ENCODE data around the gene SIRT6.
A peak's percentile ranks its signal among the peaks of the same experiment; 100 is the strongest.

Gene SIRT6

DNA sequence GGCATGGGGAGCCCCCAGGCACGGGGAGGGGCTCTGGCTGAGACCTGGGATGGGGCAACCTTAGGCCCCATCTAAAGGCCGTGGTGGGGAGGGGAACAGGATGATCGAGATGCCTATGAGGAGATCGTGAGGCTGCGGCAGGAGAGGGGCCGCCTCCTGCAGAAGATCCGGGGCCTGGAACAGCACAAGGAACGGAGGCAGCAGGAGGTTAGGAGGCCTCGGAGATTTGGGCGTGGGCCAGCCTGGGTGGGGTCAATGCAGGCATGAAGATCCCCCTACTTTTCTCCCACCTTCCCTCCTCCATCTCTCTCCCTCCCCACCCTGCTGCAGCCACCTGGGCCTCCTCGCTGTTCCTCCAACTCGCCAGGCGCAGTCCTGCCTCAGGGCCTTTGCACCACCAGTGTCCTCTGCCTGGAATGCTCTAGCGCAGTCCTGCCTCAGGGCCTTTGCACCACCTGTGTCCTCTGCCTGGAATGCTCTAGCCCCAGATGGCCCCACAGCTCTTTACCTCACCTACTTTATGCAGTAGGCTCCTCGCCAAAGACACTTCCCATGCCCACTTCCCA is 27.9 kb upstream of the SIRT6 start:
- no peak overlapping the region for H3K4me3 ChIP-seq (ENCODE audit: low read length)
- no peak for DNase-seq (ENCODE audit: low read depth)
- no peak for TF ChIP-seq CTCF (conservative IDR thresholded peaks at IDR 0.05; ENCODE audit: low read depth, low read length)

DNA sequence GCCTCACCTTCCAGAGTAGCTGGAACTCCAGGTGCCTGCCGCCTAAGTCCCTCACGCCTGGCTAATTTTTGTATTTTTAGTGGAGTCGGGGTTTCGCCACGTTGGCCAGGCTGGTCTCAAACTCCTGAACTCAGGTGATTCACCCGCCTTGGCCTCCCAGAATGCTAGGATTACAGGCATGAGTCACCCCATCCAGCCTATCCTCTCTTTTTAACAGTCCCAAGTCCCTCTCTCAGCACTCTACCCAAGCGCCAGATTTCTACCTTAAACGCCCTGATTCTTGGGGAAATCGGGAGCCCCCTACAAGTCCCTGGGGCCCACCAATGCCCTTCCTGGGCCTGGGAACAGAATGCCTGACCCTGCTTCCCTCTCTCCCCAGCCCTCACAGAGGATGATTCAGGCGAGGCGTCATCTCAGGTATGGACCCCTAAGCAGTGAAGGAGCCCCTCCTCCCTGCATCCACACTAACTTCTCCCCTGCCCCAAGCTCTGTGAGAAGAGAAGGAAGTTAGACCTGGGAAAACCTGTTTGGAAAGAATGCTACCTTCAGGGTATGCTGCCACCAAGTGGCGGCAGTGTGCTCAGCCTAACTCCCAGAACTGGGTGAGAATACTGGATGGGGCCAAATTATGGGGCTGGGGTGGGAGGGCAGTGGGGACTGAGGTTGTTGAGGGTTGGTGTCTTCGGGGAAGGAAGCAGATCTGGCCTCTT is 26.2 kb upstream of the SIRT6 start:
- TF ChIP-seq CTCF (conservative IDR thresholded peaks at IDR 0.05; ENCODE audit: low read depth, low read length): peak; percentile 71
- no peak overlapping the region for H3K4me3 ChIP-seq (ENCODE audit: low read length)
- DNase-seq (ENCODE audit: low read depth): no peak

GRCh38 chr19:4206818-4207484 is 24.6 kb upstream of the SIRT6 start:
- H3K4me3 ChIP-seq (ENCODE audit: low read length): no peak overlapping the region
- peak; percentile 48 for TF ChIP-seq CTCF (conservative IDR thresholded peaks at IDR 0.05; ENCODE audit: low read depth, low read length)
- DNase-seq (ENCODE audit: low read depth): no peak

DNA sequence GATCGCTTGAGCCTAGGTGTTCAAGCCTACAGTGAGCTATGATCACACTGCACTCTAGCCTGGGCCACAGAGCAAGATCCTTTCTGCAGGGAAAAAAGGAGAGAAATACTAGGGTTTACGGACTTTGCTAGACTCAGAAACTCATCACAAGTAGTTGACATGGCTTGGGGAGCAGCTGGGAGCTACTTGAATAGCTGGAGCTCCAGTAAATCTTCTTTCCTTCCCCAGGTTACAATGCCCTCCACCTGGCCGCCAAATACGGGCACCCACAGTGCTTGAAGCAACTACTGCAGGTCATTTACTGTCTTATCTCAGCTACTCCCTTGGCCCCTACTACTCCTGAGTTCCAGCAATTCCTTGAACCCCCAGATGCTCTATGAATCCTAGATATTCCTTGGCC is 19.4 kb upstream of the SIRT6 start:
- no peak for DNase-seq (ENCODE audit: low read depth)
- no peak overlapping the region for H3K4me3 ChIP-seq (ENCODE audit: low read length)
- TF ChIP-seq CTCF (conservative IDR thresholded peaks at IDR 0.05; ENCODE audit: low read depth, low read length): no peak

DNA sequence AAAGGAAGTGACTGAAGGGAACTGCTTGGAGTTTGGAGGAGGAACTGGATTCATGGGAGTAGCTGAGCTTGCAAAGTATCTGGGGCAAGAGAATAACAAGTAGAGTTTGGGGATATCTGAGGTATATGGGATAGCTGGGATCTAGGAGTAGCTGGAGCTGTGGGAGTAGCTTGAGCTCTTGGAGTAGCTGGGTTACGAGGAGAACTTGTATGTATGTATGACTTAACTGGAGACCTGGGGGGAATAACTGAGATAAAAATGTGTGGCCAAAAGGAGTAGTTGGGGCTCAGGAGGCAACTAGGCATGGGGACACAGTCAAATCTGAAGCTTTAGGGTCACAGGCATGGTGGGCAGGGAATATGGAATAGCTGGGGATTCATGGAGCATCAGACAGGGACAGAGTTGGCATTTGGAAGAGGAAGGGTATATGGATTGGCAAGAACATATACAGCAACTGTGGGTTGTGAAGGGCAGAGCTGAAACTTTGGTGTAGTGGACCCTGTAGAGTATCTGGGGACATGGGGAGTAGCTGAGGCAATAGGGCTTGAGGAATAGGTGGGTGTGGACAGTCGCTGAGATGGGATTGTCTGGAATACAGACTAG is 18.7 kb upstream of the SIRT6 start:
- no peak overlapping the region for H3K4me3 ChIP-seq (ENCODE audit: low read length)
- no peak for TF ChIP-seq CTCF (conservative IDR thresholded peaks at IDR 0.05; ENCODE audit: low read depth, low read length)
- DNase-seq (ENCODE audit: low read depth): no peak

GRCh38 chr19:4199699-4200293 is 17.4 kb upstream of the SIRT6 start:
- DNase-seq (ENCODE audit: low read depth): no peak
- TF ChIP-seq CTCF (conservative IDR thresholded peaks at IDR 0.05; ENCODE audit: low read depth, low read length): no peak
- H3K4me3 ChIP-seq (ENCODE audit: low read length): no peak overlapping the region
